G401 (cell line): ENCODE data around the gene CALN1. TPM values are rescaled to one million over a fixed set of nuclear protein-coding genes. Genes with fewer than 3 reads are reported as not detected.
"Not testable (repeated sequence)": the region's sequence is repeated elsewhere in the genome, so short reads cannot be mapped to it uniquely, and the experiment has no call there.

Source experiments
- DNase-seq: peaks from one replicate; pipeline ENCODE4 v3.0.0-alpha.2; 2015; ENCODE audit warnings: low spot score
- in situ Hi-C: cut with HindIII; loops from 2 replicates; pipeline ENCODE4 v1.10.0; 2016; ENCODE audit warnings: low sequenced_read_pairs, mixed read lengths
- total RNA-seq: library from RNA; depleted of rRNA; stranded (reverse); fragments of >200 nt; shearing (Covaris generic); gene quantifications from 2 replicates; pipeline ENCODE4 v1.2.3, GENCODE V29; 2014

Gene CALN1
- total RNA-seq, 1 experiment from 2014 or later: not detected

GRCh38 chr7:72223351-72223750, 188.8 kb downstream of the CALN1 start:
- in situ Hi-C loops: no loop called here

GRCh38 chr7:72222136-72222535, 190.0 kb downstream of the CALN1 start:
- in situ Hi-C loops: no loop called here
- DNase-seq: no peak

More at GRCh38 chr7:72223351-72223750, 188.8 kb downstream of the CALN1 start:
- no peak for DNase-seq

GRCh38 chr7:72219500-72219899, 192.6 kb downstream of the CALN1 start:
- in situ Hi-C loops: no loop called here

GRCh38 chr7:72217151-72217550, 195.0 kb downstream of the CALN1 start:
- no peak for DNase-seq
- in situ Hi-C loops: no loop called here

More at GRCh38 chr7:72219500-72219899, 192.6 kb downstream of the CALN1 start:
- no peak for DNase-seq

GRCh38 chr7:72213769-72214168, 198.4 kb downstream of the CALN1 start:
- in situ Hi-C loops: no loop called here
- DNase-seq: no peak

DNA sequence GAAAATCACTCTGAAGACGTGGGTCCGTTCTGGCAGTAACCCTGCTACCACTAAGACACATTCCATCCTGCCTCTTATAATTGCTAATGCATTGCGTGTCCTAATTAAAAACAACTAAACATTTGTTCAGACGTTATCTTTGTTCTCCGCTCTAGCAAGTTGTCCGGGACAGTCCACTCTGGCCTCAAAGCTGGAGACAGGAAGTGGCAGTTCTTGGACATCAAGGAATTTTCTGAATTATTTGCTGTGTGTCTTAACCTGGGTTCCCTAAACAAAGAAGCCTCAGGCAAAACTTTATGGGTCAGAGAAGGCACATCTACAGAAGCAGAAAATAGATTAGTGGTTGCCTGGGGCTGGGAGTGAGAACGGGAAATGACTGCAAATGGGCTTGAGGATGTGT, 199.1 kb downstream of the CALN1 start:
- in situ Hi-C loops: no loop called here
- no peak for DNase-seq

GRCh38 chr7:72211175-72211574, 201.0 kb downstream of the CALN1 start:
- in situ Hi-C loops: no loop called here

GRCh38 chr7:72209006-72209405, 203.1 kb downstream of the CALN1 start:
- in situ Hi-C loops: not testable (repeated sequence)

More at GRCh38 chr7:72211175-72211574, 201.0 kb downstream of the CALN1 start:
- DNase-seq: no peak

DNA sequence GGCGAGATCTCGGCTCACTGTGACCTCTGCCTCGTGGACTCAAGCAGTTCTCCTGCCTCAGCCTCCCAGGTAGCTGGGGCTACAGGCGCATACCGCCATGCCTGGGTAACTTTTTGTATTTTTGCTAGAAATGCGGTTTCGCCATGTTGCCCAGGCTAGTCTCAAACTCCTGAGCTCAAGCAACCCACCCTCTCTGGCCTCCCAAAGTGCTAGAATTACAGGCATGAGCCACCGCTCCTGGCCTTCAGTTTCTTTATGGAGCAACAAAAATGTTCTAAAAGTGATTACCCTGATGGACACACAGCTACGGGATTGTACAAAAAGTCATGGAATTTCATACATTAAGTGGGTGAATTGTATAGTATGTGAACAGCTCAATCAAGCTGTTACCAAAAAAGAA, 216.0 kb downstream of the CALN1 start:
- in situ Hi-C loops: no loop called here

More at GRCh38 chr7:72209006-72209405, 203.1 kb downstream of the CALN1 start:
- DNase-seq: not testable (repeated sequence)

DNA sequence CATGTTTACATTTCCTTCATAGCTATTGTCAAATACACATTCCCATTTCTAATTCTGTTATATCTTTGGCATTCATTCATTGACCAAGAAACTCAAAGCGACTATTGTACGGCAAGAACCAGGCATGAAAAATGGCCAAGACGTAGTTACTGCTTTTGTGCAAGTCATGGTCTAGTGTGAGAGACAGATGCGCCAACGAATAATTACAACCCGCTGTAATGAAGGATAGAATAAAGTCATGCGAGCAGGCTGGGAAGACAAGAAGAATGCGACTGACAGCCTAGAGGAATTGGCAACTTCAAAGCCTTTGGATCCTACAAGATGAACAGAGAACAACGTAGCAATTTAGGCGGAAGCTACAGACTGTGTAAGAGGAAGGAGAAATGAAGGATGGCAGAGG, 221.2 kb downstream of the CALN1 start:
- DNase-seq: no peak
- in situ Hi-C loops: no loop called here

More for the DNA sequence above, 216.0 kb downstream of the CALN1 start:
- DNase-seq: no peak

- no peak for DNase-seq
- in situ Hi-C loops: no loop called here
These were observed 222.0 kb downstream of the CALN1 start for GRCh38 chr7:72190146-72190545.

DNA sequence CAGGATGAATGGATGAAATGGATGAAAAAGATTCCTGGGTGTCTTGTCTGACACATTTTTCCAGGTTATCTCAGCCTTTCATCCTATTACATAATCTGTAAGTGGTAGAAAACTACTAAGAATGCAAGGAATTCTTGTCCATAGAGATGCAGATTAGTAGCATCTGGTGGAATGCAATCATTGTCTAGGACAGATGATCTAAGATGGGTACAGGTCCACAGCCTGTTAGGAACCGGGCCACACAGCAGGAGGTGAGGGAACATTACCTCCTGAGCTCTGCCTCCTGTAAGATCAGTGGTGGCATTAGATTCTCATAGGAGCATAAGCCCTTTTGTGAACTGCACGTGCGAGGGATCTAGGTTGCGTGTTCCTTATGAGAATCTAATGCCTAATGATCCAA, 225.0 kb downstream of the CALN1 start:
- DNase-seq: no peak
- in situ Hi-C loops: no loop called here

DNA sequence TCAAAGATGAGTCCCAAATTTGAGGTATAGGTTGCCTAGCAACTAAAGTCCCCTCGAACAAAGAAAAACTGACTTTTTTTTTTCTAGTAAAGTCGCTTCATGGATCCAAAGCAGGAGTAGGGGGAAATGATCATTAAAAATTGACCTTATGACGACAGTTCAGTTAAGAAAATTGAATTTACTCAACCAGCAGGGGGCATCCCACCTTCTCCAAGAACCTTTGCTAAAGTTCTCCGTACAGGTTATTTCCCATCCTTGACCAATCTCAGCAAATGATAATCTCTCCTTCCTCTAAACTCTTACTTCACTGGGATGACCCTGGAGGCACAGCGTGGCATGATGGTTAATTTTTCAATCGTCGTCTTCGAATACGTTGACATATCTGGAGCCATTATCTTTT, 228.3 kb downstream of the CALN1 start:
- in situ Hi-C loops: no loop called here
- no peak for DNase-seq

DNA sequence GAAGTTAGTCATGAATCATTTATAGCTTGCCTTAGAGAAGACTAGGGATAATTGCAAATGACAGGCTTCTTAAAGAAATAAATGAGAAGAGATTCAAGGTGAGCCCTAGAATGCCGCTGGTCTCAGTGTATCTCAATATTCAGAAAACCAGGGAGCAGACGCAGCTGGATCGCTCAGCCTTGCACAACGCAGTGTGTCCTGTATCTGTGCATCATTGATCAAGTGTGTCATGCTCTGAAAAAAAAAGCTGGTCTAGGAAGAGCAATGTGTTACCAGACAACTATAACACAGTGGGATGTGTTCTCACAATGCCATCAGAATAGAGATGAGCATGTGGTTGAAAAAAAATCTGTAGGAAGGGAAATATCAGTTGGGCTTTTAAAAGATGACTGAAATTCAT, 230.1 kb downstream of the CALN1 start:
- no peak for DNase-seq
- in situ Hi-C loops: no loop called here

DNA sequence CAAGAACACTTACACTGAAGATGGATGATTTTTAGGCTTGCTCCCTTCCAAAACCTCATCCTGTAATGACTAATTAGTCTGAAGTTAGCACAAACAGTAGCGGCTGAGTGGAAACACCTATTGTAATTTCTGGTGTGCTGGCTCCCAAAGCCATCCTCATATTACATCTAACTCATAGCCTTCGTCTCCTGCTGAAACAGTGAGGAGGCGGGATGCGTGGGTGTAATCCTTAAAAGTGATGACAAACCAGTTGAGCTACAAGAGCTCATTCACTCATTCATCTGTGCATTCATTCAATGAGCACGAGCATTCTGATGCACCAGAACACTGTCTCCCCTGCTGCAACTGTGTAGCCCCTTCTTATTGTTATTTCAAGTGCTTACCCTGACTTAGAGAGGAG, 235.3 kb downstream of the CALN1 start:
- no peak for DNase-seq
- in situ Hi-C loops: no loop called here

GRCh38 chr7:72170475-72170874, 241.7 kb downstream of the CALN1 start:
- no peak for DNase-seq
- in situ Hi-C loops: no loop called here

- in situ Hi-C loops: no loop called here
- DNase-seq: no peak
These were observed 248.9 kb downstream of the CALN1 start for GRCh38 chr7:72163271-72163670.

DNA sequence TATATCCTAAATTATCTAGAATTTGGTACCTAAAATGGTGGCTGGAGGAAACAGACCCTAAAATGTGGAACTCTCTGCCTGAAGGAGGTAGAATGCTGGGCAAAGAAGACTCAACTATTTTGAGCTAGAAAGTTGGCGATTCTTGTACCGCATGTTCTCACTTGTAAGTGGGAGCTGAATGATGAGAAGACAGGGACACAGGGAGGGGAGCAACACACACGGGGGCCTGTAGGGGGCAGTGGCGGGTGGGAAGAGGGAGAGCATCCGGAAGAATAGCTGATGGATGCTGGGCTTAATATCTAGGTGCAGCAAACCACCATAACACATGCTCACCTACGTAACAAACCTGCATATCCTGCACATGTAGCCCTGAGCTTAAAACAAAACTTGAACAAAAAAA, 250.6 kb downstream of the CALN1 start:
- in situ Hi-C loops: no loop called here
- DNase-seq: no peak

GRCh38 chr7:72159911-72160310, 252.2 kb downstream of the CALN1 start:
- in situ Hi-C loops: no loop called here

GRCh38 chr7:72156671-72157070, 255.5 kb downstream of the CALN1 start:
- DNase-seq: no peak
- in situ Hi-C loops: no loop called here

More at GRCh38 chr7:72159911-72160310, 252.2 kb downstream of the CALN1 start:
- no peak for DNase-seq

- in situ Hi-C loops: no loop called here
- DNase-seq: no peak
These were observed 259.0 kb downstream of the CALN1 start for GRCh38 chr7:72153132-72153512.
